ENCODE data around the gene RNF207. TPM values are rescaled to one million over a fixed set of nuclear protein-coding genes. Genes with fewer than 3 reads are reported as not detected.

The RNF207 gene
- total and polyA plus RNA-seq, 2 of the 13 experiments (the other 11 are each of a cell fraction or from before 2014, with no cell fraction given) = 9.8 to 15.9 TPM

GRCh38 chr1:6207921-6208320, 2.0 kb downstream of the RNF207 start:
- FAIRE-seq = no peak
- no peak for ATAC-seq
- Histone ChIP-seq H3K9ac (ENCODE audit: insufficient read depth, low read depth, low read length) (no peak overlapping the region), H3K4me3 (replicated peaks in 1 of 3; ENCODE audit: insufficient read depth in 1 of 3, low read depth in 2 of 3, low read length in 3 of 3) (no peak overlapping the region), H4K20me1 (ENCODE audit: insufficient read depth, low read length) (no peaks in the 10 kb centered on the region), H3K27ac (ENCODE audit: extremely low read length, insufficient read depth, low read length) (no peak overlapping the region), H3K36me3 (replicated peaks in 1 of 2; ENCODE audit: control insufficient read depth in 1 of 2, insufficient read depth in 2 of 2, low read length in 2 of 2) (peaks cover 7 to 18% of the 10 kb centered on the region in 2 experiments; a peak in 4 of 5 replicates), H3K4me2 (ENCODE audit: low read depth, low read length) (no peak overlapping the region), H3K9me3 (ENCODE audit: low read length) (no peaks in the 10 kb centered on the region), H2AFZ (ENCODE audit: low read length) (no peak overlapping the region), H3K4me1 (ENCODE audit: insufficient read depth, low read length) (peaks cover 17% of the 10 kb centered on the region), H3K79me2 (ENCODE audit: insufficient read depth, low read length) (no peaks in the 10 kb centered on the region), H3K27me3 (ENCODE audit: control insufficient read depth in 1 of 2, insufficient read depth in 2 of 2, low read length in 2 of 2) (no peaks in the 10 kb centered on the region)
- intact Hi-C loops (cut with micrococcal nuclease; ENCODE audit: unreplicated experiment) = loop anchor here (10.0 kb wide), 1 partner anchor 623 kb away; no protein-coding TSS in a partner anchor
- in situ Hi-C loops (cut with HindIII; ENCODE audit: extremely low pct_ligation_motif_present, low pct_unique_long_range_greater_than_20kb) = no loop called here
- BruUV-seq (replicated peaks) = no TSS peak
- TF ChIP-seq RNF2 (conservative IDR thresholded peaks at IDR 0.05; ENCODE audit: low read depth) (no peak), ZBTB1 (CRISPR knock-in tag; IDR thresholded peaks at IDR 0.05; ENCODE audit: borderline replicate concordance) (no peak), ZMAT3 (CRISPR knock-in tag; conservative IDR thresholded peaks at IDR 0.05) (no peak), ZFP36L1 (CRISPR knock-in tag; IDR thresholded peaks at IDR 0.05) (no peak), ARNT2 (CRISPR knock-in tag; IDR thresholded peaks at IDR 0.05; ENCODE audit: low read depth) (no peak)
- ChIA-PET CTCF (ENCODE audit: low intra/inter-chr PET ratio, low total read pairs) (no interaction called here), POLR2A (no interaction called here)
- no peak for DNase-seq (ENCODE audit: low spot score)
- 95% methylated on average over 9 of the region's 10 CpGs for WGBS (ENCODE audit: low lambda C conversion rate)

- peaks cover 7 to 18% of the 10 kb centered on the region in 2 experiments; a peak in 4 of 5 replicates for H3K36me3 ChIP-seq (replicated peaks in 1 of 2; ENCODE audit: control insufficient read depth in 1 of 2, insufficient read depth in 2 of 2, low read length in 2 of 2)
- H3K4me1 ChIP-seq (ENCODE audit: insufficient read depth, low read length) = peaks cover 17% of the 10 kb centered on the region
- DNase-seq (ENCODE audit: low spot score) (no peak), ATAC-seq (no peak), FAIRE-seq (no peak)
- H3K9me3 ChIP-seq (ENCODE audit: low read length) = no peaks in the 10 kb centered on the region
- no peak overlapping the region for H3K4me3 ChIP-seq (replicated peaks in 1 of 3; ENCODE audit: insufficient read depth in 1 of 3, low read depth in 2 of 3, low read length in 3 of 3)
- H3K27ac ChIP-seq (ENCODE audit: extremely low read length, insufficient read depth, low read length) = no peak overlapping the region
- H3K4me2 ChIP-seq (ENCODE audit: low read depth, low read length) = no peak overlapping the region
- no peak overlapping the region for H3K9ac ChIP-seq (ENCODE audit: insufficient read depth, low read depth, low read length)
- intact Hi-C loops (cut with micrococcal nuclease; ENCODE audit: unreplicated experiment) = loop anchor here (10.0 kb wide), 1 partner anchor 624 kb away; no protein-coding TSS in a partner anchor
- H3K27me3 ChIP-seq (ENCODE audit: control insufficient read depth in 1 of 2, insufficient read depth in 2 of 2, low read length in 2 of 2) = no peaks in the 10 kb centered on the region
- in situ Hi-C loops (cut with HindIII; ENCODE audit: extremely low pct_ligation_motif_present, low pct_unique_long_range_greater_than_20kb) = no loop called here
- ChIA-PET POLR2A (no interaction called here), CTCF (ENCODE audit: low intra/inter-chr PET ratio, low total read pairs) (no interaction called here)
- H3K79me2 ChIP-seq (ENCODE audit: insufficient read depth, low read length) = no peaks in the 10 kb centered on the region
- H2AFZ ChIP-seq (ENCODE audit: low read length) = no peak overlapping the region
- 98% methylated on average over 99 of the region's 99 CpGs for WGBS (ENCODE audit: low lambda C conversion rate)
- BruUV-seq (replicated peaks) = no TSS peak
- H4K20me1 ChIP-seq (ENCODE audit: insufficient read depth, low read length) = no peaks in the 10 kb centered on the region
- TF ChIP-seq ZBED4 (CRISPR knock-in tag; IDR thresholded peaks at IDR 0.05; ENCODE audit: borderline replicate concordance) (no peak), KAT8 (CRISPR knock-in tag; IDR thresholded peaks at IDR 0.05) (no peak), ZSCAN21 (CRISPR knock-in tag; IDR thresholded peaks at IDR 0.05; ENCODE audit: borderline replicate concordance) (no peak), ZNF747 (CRISPR knock-in tag; IDR thresholded peaks at IDR 0.05; ENCODE audit: borderline replicate concordance) (no peak), ZNF33B (CRISPR knock-in tag; IDR thresholded peaks at IDR 0.05) (no peak), THYN1 (CRISPR knock-in tag; IDR thresholded peaks at IDR 0.05; ENCODE audit: borderline replicate concordance, low read depth) (no peak), CENPT (CRISPR knock-in tag; IDR thresholded peaks at IDR 0.05; ENCODE audit: low read depth) (no peak)
Measured at GRCh38 chr1:6208723-6209660, 3.1 kb downstream of the RNF207 start.
